CD14-positive monocyte (primary cell): ENCODE measurements around the gene POLE. TPM values are rescaled to one million over a fixed set of nuclear protein-coding genes. Genes with fewer than 3 reads are reported as not detected.
"Not testable (repeated sequence)": the region's sequence is repeated elsewhere in the genome, so short reads cannot be mapped to it uniquely, and the experiment has no call there.

Experiments used
- DNase-seq, 3 donors: peaks; one replicate each; pipeline ENCODE4 v3.0.0-alpha.2; 2011 to 2022
- H2AFZ ChIP-seq: 2 replicates; pipeline ENCODE4 v1.6.0; 2012; ENCODE audit warnings: mild to moderate bottlenecking, low read depth, low read length, inconsistent platforms; ENCODE audit not compliant: insufficient read depth, poor library complexity, severe bottlenecking
- H3K27ac ChIP-seq, 2 donors: 1 replicate in 1 of 2; 2 replicates in 1 of 2; pipeline ENCODE4 v1.5.1; 2012 to 2013; ENCODE audit warnings: low read length in 2 of 2, control low read depth in 1 of 2, inconsistent platforms in 1 of 2, low read depth in 1 of 2, mild to moderate bottlenecking in 1 of 2
- H3K27me3 ChIP-seq, 2 donors: one replicate each; pipeline versions ENCODE4 v1.6.0 to v1.6.1; 2011 to 2013; ENCODE audit warnings: low read length in 2 of 2; ENCODE audit not compliant: control insufficient read depth in 2 of 2, insufficient read depth in 2 of 2
- H3K36me3 ChIP-seq, 2 donors: replicated peaks in 1 of 2; 1 replicate in 1 of 2; 2 replicates in 1 of 2; pipeline versions ENCODE4 v1.5.1 to v1.6.1; 2012 to 2013; ENCODE audit warnings: low read length in 2 of 2, control low read depth in 1 of 2, inconsistent platforms in 1 of 2, mild to moderate bottlenecking in 1 of 2; ENCODE audit not compliant: insufficient read depth in 2 of 2, control insufficient read depth in 1 of 2
- H3K4me1 ChIP-seq, 2 donors: 1 replicate in 1 of 2; 2 replicates in 1 of 2; pipeline versions ENCODE4 v1.5.1 to v1.6.1; 2012 to 2013; ENCODE audit warnings: low read length in 2 of 2, control low read depth in 1 of 2, inconsistent platforms in 1 of 2, mild to moderate bottlenecking in 1 of 2, moderate library complexity in 1 of 2; ENCODE audit not compliant: insufficient read depth in 2 of 2, control insufficient read depth in 1 of 2
- H3K4me2 ChIP-seq: replicated peaks from 2 replicates; pipeline ENCODE3; 2012; ENCODE audit warnings: low read length, moderate library complexity, mild to moderate bottlenecking; ENCODE audit not compliant: poor library complexity, severe bottlenecking; ENCODE audit errors: extremely low read depth
- H3K4me3 ChIP-seq, 3 experiments: fragments of 200-600 bp in 1 of 3; sonication (generic) in 1 of 3; replicated peaks in 1 of 3; 1 replicate in 2 of 3; 2 replicates in 1 of 3; pipeline ENCODE4 v1.5.1; 2011 to 2013; ENCODE audit warnings: low read length in 3 of 3, mild to moderate bottlenecking in 3 of 3, control low read depth in 2 of 3, low read depth in 2 of 3, inconsistent platforms in 1 of 3, moderate library complexity in 1 of 3
- H3K79me2 ChIP-seq: 2 replicates; pipeline ENCODE4 v1.6.0; 2012; ENCODE audit warnings: mild to moderate bottlenecking, control low read depth, inconsistent platforms, low read length, moderate library complexity; ENCODE audit not compliant: insufficient read depth
- H3K9ac ChIP-seq: 2 replicates; pipeline ENCODE4 v1.6.0; 2017; ENCODE audit warnings: low read length, mild to moderate bottlenecking; ENCODE audit not compliant: insufficient read depth, poor library complexity, severe bottlenecking
- H3K9me3 ChIP-seq, 2 donors: replicated peaks in 1 of 2; 1 replicate in 1 of 2; 2 replicates in 1 of 2; pipeline versions ENCODE4 v1.5.1 to v1.6.1; 2012 to 2013; ENCODE audit warnings: low read length in 2 of 2, control low read depth in 1 of 2; ENCODE audit not compliant: control insufficient read depth in 1 of 2, insufficient read depth in 1 of 2
- H4K20me1 ChIP-seq: 2 replicates; pipeline ENCODE4 v1.6.0; 2012; ENCODE audit warnings: mild to moderate bottlenecking, low read length, control low read depth, moderate library complexity; ENCODE audit not compliant: insufficient read depth
- H3K27ac Mint-ChIP-seq, 7 donors: one replicate each; pipeline ENCODE4 v1.8.0; 2020; ENCODE audit warnings: mild to moderate bottlenecking in 7 of 7, mixed read lengths in 7 of 7, moderate library complexity in 6 of 7, inconsistent platforms in 2 of 7
- H3K27me3 Mint-ChIP-seq, 3 donors: one replicate each; pipeline ENCODE4 v1.8.0; 2021 to 2022; ENCODE audit warnings: low read depth in 3 of 3, mild to moderate bottlenecking in 3 of 3, mixed read lengths in 3 of 3, moderate library complexity in 3 of 3, inconsistent platforms in 1 of 3
- H3K36me3 Mint-ChIP-seq, 2 donors: one replicate each; pipeline ENCODE4 v1.8.0; 2020; ENCODE audit warnings: mixed read lengths in 2 of 2, inconsistent platforms in 1 of 2, mild to moderate bottlenecking in 1 of 2
- H3K4me1 Mint-ChIP-seq: one replicate; pipeline ENCODE4 v1.8.0; 2020; ENCODE audit warnings: mild to moderate bottlenecking, mixed read lengths
- H3K4me3 Mint-ChIP-seq, 2 donors: one replicate each; pipeline ENCODE4 v1.8.0; 2020; ENCODE audit warnings: mild to moderate bottlenecking in 2 of 2, mixed read lengths in 2 of 2, moderate library complexity in 1 of 2
- H3K9me3 Mint-ChIP-seq, 7 donors: one replicate each; pipeline ENCODE4 v1.8.0; 2020 to 2022; ENCODE audit warnings: mixed read lengths in 7 of 7, mild to moderate bottlenecking in 6 of 7, moderate library complexity in 6 of 7, inconsistent platforms in 2 of 7
- CTCF ChIP-seq: fragments of 200-600 bp; IDR thresholded peaks from one replicate; pipeline ENCODE4 v1.8.0; 2022; ENCODE audit warnings: antibody characterized with exemption, mild to moderate bottlenecking
- WGBS: methylation state at CpG from one replicate; pipeline ENCODE4 v1.1.5; 2013; ENCODE audit warnings: missing lambda C conversion rate; ENCODE audit not compliant: insufficient coverage; 5-methylcytosine and 5-hydroxymethylcytosine counted together
- intact Hi-C, 2 donors: fragments of 100-400 bp; cut with micrococcal nuclease; formaldehyde crosslinking; loops; one replicate each; pipeline versions ENCODE4 v1.15.0 to v1.15.1; 2023
- polyA plus RNA-seq, 3 donors: library from polyadenylated mRNA; depleted of rRNA in 1 of 3; unstranded in 2 of 3; stranded (reverse) in 1 of 3; fragments of 300-500 nt in 2 of 3; fragments of >200 nt in 1 of 3; fragmentation: Illumina TruSeq in 2 of 3; gene quantifications; 1 replicate in 2 of 3; 2 replicates in 1 of 3; pipeline ENCODE4 v1.2.3, GENCODE V29; 2012 to 2021

Gene POLE
- polyA plus RNA-seq, 3 donors: 1.00 to 24.2 (median 2.2) TPM

GRCh38 chr12:132601171-132601883, 85.8 kb downstream of the POLE start:
- H3K79me2 ChIP-seq: no peaks in the 10 kb centered on the region
- no peaks in the 10 kb centered on the region for H3K36me3 ChIP-seq
- no peaks in the 10 kb centered on the region for H3K36me3 Mint-ChIP-seq
- intact Hi-C loops: no loop called here
- no peak overlapping the region for H3K27ac ChIP-seq
- peak overlapping the region; percentile 71 for H2AFZ ChIP-seq
- H3K4me3 ChIP-seq: no peak overlapping the region
- H3K4me1 Mint-ChIP-seq: peaks cover 24% of the 10 kb centered on the region
- 75% methylated on average over 16 of the region's 31 CpGs for WGBS
- no peak overlapping the region for H3K9ac ChIP-seq
- peak overlapping the region; percentile 71 for H3K4me2 ChIP-seq
- H3K27ac Mint-ChIP-seq: no peak overlapping the region
- no peak for TF ChIP-seq CTCF
- H3K27me3 ChIP-seq: peaks cover 4 to 76% of the 10 kb centered on the region in 2 donors
- H3K27me3 Mint-ChIP-seq: peaks cover 68 to 84% (median 71%) of the 10 kb centered on the region in 3 donors
- H3K4me1 ChIP-seq: peaks cover 12 to 20% of the 10 kb centered on the region in 2 donors
- no peaks in the 10 kb centered on the region for H4K20me1 ChIP-seq
- no peaks in the 10 kb centered on the region for H3K9me3 ChIP-seq
- peaks cover 0 to 22% (median 5%) of the 10 kb centered on the region in 7 donors for H3K9me3 Mint-ChIP-seq
- no peak for DNase-seq
- peak overlapping the region; percentile 80 to 91 for H3K4me3 Mint-ChIP-seq

GRCh38 chr12:132600048-132601032, 86.8 kb downstream of the POLE start:
- H3K9me3 ChIP-seq: no peaks in the 10 kb centered on the region
- peaks cover 12 to 20% of the 10 kb centered on the region in 2 donors for H3K4me1 ChIP-seq
- H3K4me2 ChIP-seq: peak overlapping the region; percentile 71
- H4K20me1 ChIP-seq: no peaks in the 10 kb centered on the region
- Mint-ChIP-seq H3K27ac (peak overlapping the region in 1 of 7 donors; percentile 25), H3K4me1 (peaks cover 27% of the 10 kb centered on the region), H3K4me3 (peak overlapping the region; percentile 80 to 91), H3K9me3 (peaks cover 0 to 22% (median 5%) of the 10 kb centered on the region in 7 donors), H3K27me3 (peaks cover 63 to 82% (median 72%) of the 10 kb centered on the region in 3 donors), H3K36me3 (no peaks in the 10 kb centered on the region)
- intact Hi-C loops: no loop called here
- no peak overlapping the region for H3K27ac ChIP-seq
- peak overlapping the region; percentile 71 for H2AFZ ChIP-seq
- peak; percentile 54 for TF ChIP-seq CTCF
- peak in 2 of 3 donors; percentile 5 to 29 for DNase-seq
- H3K79me2 ChIP-seq: no peaks in the 10 kb centered on the region
- peak overlapping the region; percentile 11 to 72 (median 34) for H3K4me3 ChIP-seq
- H3K9ac ChIP-seq: peak overlapping the region; percentile 36
- WGBS: 36% methylated on average over 36 of the region's 45 CpGs
- no peaks in the 10 kb centered on the region for H3K36me3 ChIP-seq
- H3K27me3 ChIP-seq: peaks cover 4 to 71% of the 10 kb centered on the region in 2 donors

DNA sequence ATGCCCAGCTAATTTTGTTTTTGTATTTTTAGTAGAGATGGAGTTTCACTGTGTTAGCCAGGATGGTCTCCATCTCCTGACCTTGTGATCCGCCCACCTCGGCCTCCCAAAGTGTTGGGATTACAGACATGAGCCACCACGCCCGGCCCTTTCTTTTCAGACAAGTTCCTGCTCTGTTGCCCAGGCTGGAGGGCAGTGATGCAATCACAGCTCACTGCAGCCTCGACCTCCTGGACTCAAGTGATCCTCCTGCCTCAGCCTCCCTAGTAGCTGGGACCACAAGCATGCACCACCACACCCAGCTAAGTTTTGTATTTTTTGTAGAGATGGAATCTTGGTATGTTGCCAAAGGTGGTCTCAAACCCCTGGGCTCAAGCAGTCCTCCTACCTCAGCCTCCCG, 87.6 kb downstream of the POLE start:
- H3K9me3 ChIP-seq, intact Hi-C loops, H2AFZ ChIP-seq, H4K20me1 ChIP-seq, H3K9ac ChIP-seq, DNase-seq, H3K79me2 ChIP-seq, H3K36me3 Mint-ChIP-seq, H3K27ac Mint-ChIP-seq, H3K4me3 ChIP-seq, H3K27ac ChIP-seq, H3K4me2 ChIP-seq, H3K36me3 ChIP-seq: not testable (repeated sequence)
- peaks cover under 1 to 64% of the 10 kb centered on the region in 2 donors for H3K27me3 ChIP-seq
- Mint-ChIP-seq H3K4me1 (peaks cover 27% of the 10 kb centered on the region), H3K9me3 (peaks cover 0 to 22% (median 5%) of the 10 kb centered on the region in 7 donors), H3K4me3 (peak overlapping the region in 1 of 2 donors; percentile 91), H3K27me3 (peaks cover 56 to 76% (median 66%) of the 10 kb centered on the region in 3 donors)
- 60% methylated on average over 5 of the region's 6 CpGs for WGBS
- peaks cover 12 to 20% of the 10 kb centered on the region in 2 donors for H3K4me1 ChIP-seq
